ENCODE data around the gene RETREG3. TPM values are rescaled to one million over a fixed set of nuclear protein-coding genes. Genes with fewer than 3 reads are reported as not detected.

The RETREG3 gene
- total and polyA plus RNA-seq, 2 of the 4 experiments (the other 2 are of a cell fraction) = 18.1 to 44.1 TPM

GRCh38 chr17:42579794-42580551 is 29.2 kb downstream of the RETREG3 start:
- H2BK120ac ChIP-seq (ENCODE audit: low read depth, low read length) = no peak overlapping the region
- in situ Hi-C loops (cut with MboI; ENCODE audit: low sequenced_read_pairs) = loop anchor here (5.0 kb wide), 1 partner anchor 102 kb away; the partner anchor contains the start of genes CCR10 and CNTNAP1
- DNase-seq = no peak
- no peaks in the 10 kb centered on the region for H3K27me3 ChIP-seq (ENCODE audit: control insufficient read depth, insufficient read depth, low read length)
- H2BK5ac ChIP-seq (ENCODE audit: low read depth, low read length, poor library complexity, severe bottlenecking) = no peak overlapping the region
- no peak overlapping the region for H3K56ac ChIP-seq (ENCODE audit: extremely low read depth, insufficient read depth, low read length)
- no peak overlapping the region for H2AFZ ChIP-seq (replicated peaks; ENCODE audit: low read length, poor library complexity)
- POLR2A ChIA-PET (ENCODE audit: unreplicated experiment) = no interaction called here
- no peak overlapping the region for H3K4me2 ChIP-seq (ENCODE audit: low read depth, low read length)
- peaks cover 4% of the 10 kb centered on the region; the same call in 1 of the 2 replicates for H4K20me1 ChIP-seq (ENCODE audit: insufficient read depth, low read length)
- H3K9ac ChIP-seq (ENCODE audit: low read depth, low read length) = no peak overlapping the region
- H3K9me1 ChIP-seq (ENCODE audit: insufficient read depth, low read length) = no peaks in the 10 kb centered on the region
- no peak overlapping the region for H3K14ac ChIP-seq (replicated peaks; ENCODE audit: low read depth, low read length)
- CTCF ChIA-PET = interaction anchor here (0.5 kb wide), 1 partner anchor 408 kb away, joined by 3 read pairs; no protein-coding TSS in a partner anchor
- H3K9me3 ChIP-seq (ENCODE audit: control insufficient read depth, insufficient read depth, low read length) = no peaks in the 10 kb centered on the region
- H4K5ac ChIP-seq (ENCODE audit: low read depth, low read length) = no peak overlapping the region
- no CpG with 5 or more reads among the region's 2 CpGs for WGBS, 2 experiments (ENCODE audit: extremely low coverage in 2 of 2, insufficient read length in 1 of 2)
- no peak overlapping the region for H3K27ac ChIP-seq (ENCODE audit: insufficient read depth, low read length)
- H2BK15ac ChIP-seq (ENCODE audit: low read depth, low read length) = no peak overlapping the region
- no peak overlapping the region for H2BK20ac ChIP-seq (ENCODE audit: low read depth, low read length)
- H4K91ac ChIP-seq (ENCODE audit: insufficient read depth, low read depth, low read length) = no peak overlapping the region
- H3K23ac ChIP-seq (ENCODE audit: low read depth, low read length) = no peak overlapping the region
- peaks cover 17 to 47% of the 10 kb centered on the region in 2 experiments; a peak in 3 of 4 replicates for H3K79me1 ChIP-seq (ENCODE audit: low read depth in 1 of 2, low read length in 2 of 2)
- no peak overlapping the region for H3K4me3 ChIP-seq (ENCODE audit: insufficient read depth, low read depth, low read length)
- TSS peak; percentile 46 for BruUV-seq (replicated peaks)
- H3K4me1 ChIP-seq (ENCODE audit: control insufficient read depth, insufficient read depth, low read length) = peaks cover 5% of the 10 kb centered on the region
- no peak overlapping the region for H3K18ac ChIP-seq (ENCODE audit: low read depth, low read length)
- TF ChIP-seq CHD1 (IDR thresholded peaks at IDR 0.05; ENCODE audit: low read depth, low read length) (no peak), SMC3 (IDR thresholded peaks at IDR 0.05; ENCODE audit: low read depth, low read length) (no peak), RCOR1 (IDR thresholded peaks at IDR 0.05; ENCODE audit: insufficient replicate concordance, low read length) (no peak), MAZ (IDR thresholded peaks at IDR 0.05; ENCODE audit: borderline replicate concordance, low read depth, low read length) (no peak), POLR2A (IDR thresholded peaks at IDR 0.05; ENCODE audit: low read depth, low read length) (no peak), NFE2L2 (IDR thresholded peaks at IDR 0.05; ENCODE audit: low read depth, low read length) (no peak), MAFK (IDR thresholded peaks at IDR 0.05; ENCODE audit: low read depth, low read length) (no peak), USF2 (IDR thresholded peaks at IDR 0.05; ENCODE audit: low read depth, low read length) (no peak), RAD21 (IDR thresholded peaks at IDR 0.05; ENCODE audit: low read length) (no peak), ELK1 (IDR thresholded peaks at IDR 0.05; ENCODE audit: borderline replicate concordance, low read depth, low read length) (no peak), RFX5 (IDR thresholded peaks at IDR 0.05; ENCODE audit: low read depth, low read length) (no peak), CTCF (conservative IDR thresholded peaks at IDR 0.05; ENCODE audit: low read depth, low read length) (no peak)
- H3K4ac ChIP-seq (ENCODE audit: low read depth, low read length) = no peak overlapping the region
- intact Hi-C loops (cut with micrococcal nuclease) = loop anchor here (5.0 kb wide), 1 partner anchor 182 kb away; the partner anchor contains the start of gene RAMP2
- dilution Hi-C loops (cut with HindIII; ENCODE audit: low sequenced_read_pairs, unreplicated experiment) = no loop called here
- no peak for ATAC-seq (ENCODE audit: low read depth)
- H2AK5ac ChIP-seq (ENCODE audit: low read depth, low read length) = no peak overlapping the region
- H3K36me3 ChIP-seq (ENCODE audit: control insufficient read depth, insufficient read depth, low read length) = peaks cover 44% of the 10 kb centered on the region
- H4K8ac ChIP-seq (ENCODE audit: low read depth in 2 of 2, low read length in 2 of 2) = no peak overlapping the region
- peak overlapping the region; percentile 25 for H2AK9ac ChIP-seq (replicated peaks; ENCODE audit: low read depth, low read length, poor library complexity)

Measured in IMR-90 (cell line).